H7 (cell line): ENCODE data around the gene KCNK17. TPM values are rescaled to one million over a fixed set of nuclear protein-coding genes. Genes with fewer than 3 reads are reported as not detected.

Source experiments
- DNase-seq: peaks from one replicate; pipeline ENCODE4 v3.0.0; 2012
- H3K27me3 ChIP-seq: 2 replicates; pipeline ENCODE4 v1.6.0; 2011; ENCODE audit warnings: mild to moderate bottlenecking, low read length; ENCODE audit not compliant: control insufficient read depth, insufficient read depth
- H3K36me3 ChIP-seq: replicated peaks from 2 replicates; pipeline ENCODE4 v1.5.1; 2011; ENCODE audit warnings: low read length; ENCODE audit not compliant: control insufficient read depth, insufficient read depth
- H3K4me3 ChIP-seq: 2 replicates; pipeline ENCODE4 v1.5.1; 2011; ENCODE audit warnings: low read depth, mild to moderate bottlenecking, control low read depth, low read length, moderate library complexity; ENCODE audit not compliant: insufficient read depth
- total RNA-seq: library from RNA; depleted of rRNA; stranded (reverse); fragments of >200 nt; shearing (Covaris generic); gene quantifications from 2 replicates; pipeline ENCODE4 v1.2.3, GENCODE V29; 2014

The KCNK17 gene
- total RNA-seq, 1 experiment from 2014 or later = 1.4 TPM

GRCh38 chr6:39342692-39343395, 28.6 kb upstream of the KCNK17 start:
- Histone ChIP-seq H3K36me3 (no peaks in the 10 kb centered on the region), H3K27me3 (no peaks in the 10 kb centered on the region), H3K4me3 (no peak overlapping the region)
- no peak for DNase-seq

- DNase-seq = no peak
- no peaks in the 10 kb centered on the region for H3K27me3 ChIP-seq
- H3K4me3 ChIP-seq = no peak overlapping the region
- no peaks in the 10 kb centered on the region for H3K36me3 ChIP-seq
Measured at GRCh38 chr6:39341937-39342336, 27.7 kb upstream of the KCNK17 start.

- Histone ChIP-seq H3K27me3 (no peaks in the 10 kb centered on the region), H3K36me3 (no peaks in the 10 kb centered on the region), H3K4me3 (no peak overlapping the region)
- DNase-seq = no peak
Measured at GRCh38 chr6:39341352-39341751, 27.1 kb upstream of the KCNK17 start.

- Histone ChIP-seq H3K36me3 (no peaks in the 10 kb centered on the region), H3K27me3 (no peaks in the 10 kb centered on the region), H3K4me3 (no peak overlapping the region)
- peak; percentile 44 for DNase-seq
Measured at GRCh38 chr6:39339868-39340550, 25.8 kb upstream of the KCNK17 start.

- Histone ChIP-seq H3K36me3 (no peaks in the 10 kb centered on the region), H3K27me3 (no peaks in the 10 kb centered on the region), H3K4me3 (no peak overlapping the region)
- no peak for DNase-seq
Measured at GRCh38 chr6:39339096-39339867, 25.1 kb upstream of the KCNK17 start.

GRCh38 chr6:39338397-39338796, 24.2 kb upstream of the KCNK17 start:
- DNase-seq = no peak
- H3K4me3 ChIP-seq = no peak overlapping the region
- H3K27me3 ChIP-seq = no peaks in the 10 kb centered on the region
- no peaks in the 10 kb centered on the region for H3K36me3 ChIP-seq

- DNase-seq = no peak
- no peak overlapping the region for H3K4me3 ChIP-seq
- no peaks in the 10 kb centered on the region for H3K27me3 ChIP-seq
- H3K36me3 ChIP-seq = no peaks in the 10 kb centered on the region
Measured at GRCh38 chr6:39335780-39336545, 21.7 kb upstream of the KCNK17 start.

- no peak for DNase-seq
- Histone ChIP-seq H3K27me3 (no peaks in the 10 kb centered on the region), H3K36me3 (no peaks in the 10 kb centered on the region), H3K4me3 (no peak overlapping the region)
Measured at GRCh38 chr6:39333644-39334438, 19.6 kb upstream of the KCNK17 start.

- no peak for DNase-seq
- Histone ChIP-seq H3K36me3 (no peaks in the 10 kb centered on the region), H3K4me3 (no peak overlapping the region), H3K27me3 (no peaks in the 10 kb centered on the region; the same call in 1 of the 2 replicates)
Measured at GRCh38 chr6:39330476-39330875, 16.3 kb upstream of the KCNK17 start.

- Histone ChIP-seq H3K4me3 (no peak overlapping the region), H3K36me3 (no peaks in the 10 kb centered on the region), H3K27me3 (no peaks in the 10 kb centered on the region; the same call in 1 of the 2 replicates)
- no peak for DNase-seq
Measured at GRCh38 chr6:39330057-39330456, 15.8 kb upstream of the KCNK17 start.

GRCh38 chr6:39328066-39328465, 13.8 kb upstream of the KCNK17 start:
- Histone ChIP-seq H3K4me3 (no peak overlapping the region), H3K36me3 (no peaks in the 10 kb centered on the region), H3K27me3 (no peaks in the 10 kb centered on the region; the same call in 1 of the 2 replicates)
- DNase-seq = no peak

- H3K27me3 ChIP-seq = no peaks in the 10 kb centered on the region; the same call in 1 of the 2 replicates
- DNase-seq = no peak
Measured at GRCh38 chr6:39327507-39327906, 13.3 kb upstream of the KCNK17 start.

GRCh38 chr6:39322306-39322850, 8.2 kb upstream of the KCNK17 start, which contains the start of gene KCNK16:
Gene KCNK16, minus strand, starts transcription at chr6:39322702. Its CDS starts 162 bp downstream, at chr6:39322540.
- Histone ChIP-seq H3K27me3 (no peaks in the 10 kb centered on the region; the same call in 1 of the 2 replicates), H3K4me3 (no peak within 1 kb of the TSS), H3K36me3 (no peaks in the 10 kb centered on the region)
- no peak for DNase-seq

More at GRCh38 chr6:39327507-39327906, 13.3 kb upstream of the KCNK17 start:
- H3K36me3 ChIP-seq = no peaks in the 10 kb centered on the region
- H3K4me3 ChIP-seq = no peak overlapping the region
